Mesothelial cell of epicardium (in vitro differentiated cells): ENCODE data around the gene CXADR. TPM values are rescaled to one million over a fixed set of nuclear protein-coding genes. Genes with fewer than 3 reads are reported as not detected.
"Not testable (repeated sequence)": the region's sequence is repeated elsewhere in the genome, so short reads cannot be mapped to it uniquely, and the experiment has no call there.

Experiments
- DNase-seq, 2 experiments: peaks; one replicate each; pipeline ENCODE4 v3.0.0; 2021; ENCODE audit warnings: low spot score in 2 of 2; ENCODE audit not compliant: unreplicated experiment in 2 of 2
- H3K27ac Mint-ChIP-seq: 2 replicates; pipeline ENCODE4 v1.8.0; 2021; ENCODE audit warnings: mixed read lengths
- H3K27me3 Mint-ChIP-seq: 2 replicates; pipeline ENCODE4 v1.8.0; 2021; ENCODE audit warnings: low read depth, mixed read lengths
- H3K36me3 Mint-ChIP-seq: 2 replicates; pipeline ENCODE4 v1.8.0; 2021; ENCODE audit warnings: mixed read lengths
- H3K4me1 Mint-ChIP-seq: 2 replicates; pipeline ENCODE4 v1.8.0; 2021; ENCODE audit warnings: mixed read lengths
- H3K4me3 Mint-ChIP-seq: 2 replicates; pipeline ENCODE4 v1.8.0; 2021; ENCODE audit warnings: mild to moderate bottlenecking, moderate library complexity, mixed read lengths
- H3K9me3 Mint-ChIP-seq: 2 replicates; pipeline ENCODE4 v1.8.0; 2021; ENCODE audit warnings: mixed read lengths
- CTCF ChIP-seq: fragments of 200-600 bp; sonication (generic); IDR thresholded peaks from one replicate; pipeline ENCODE4 v1.5.0; 2021; ENCODE audit warnings: antibody characterized with exemption; ENCODE audit not compliant: unreplicated experiment
- total RNA-seq: library from RNA; stranded (reverse); gene quantifications from 3 replicates; pipeline ENCODE4 v1.2.1, GENCODE V29; 2021

Gene CXADR
- total RNA-seq, 1 donor from 2014 or later = 37.5 TPM

- peaks cover 1% of the 10 kb centered on the region for H3K36me3 Mint-ChIP-seq
- H3K4me1 Mint-ChIP-seq = peaks cover 6% of the 10 kb centered on the region
- H3K27ac Mint-ChIP-seq = no peak overlapping the region
Measured at GRCh38 chr21:17519965-17520609, 7.2 kb downstream of the CXADR start.

GRCh38 chr21:17523007-17523451 is 10.2 kb downstream of the CXADR start:
- H3K4me1 Mint-ChIP-seq = peaks cover 26% of the 10 kb centered on the region
- no peak overlapping the region for H3K4me3 Mint-ChIP-seq
- peaks cover 1% of the 10 kb centered on the region for H3K36me3 Mint-ChIP-seq
- no peaks in the 10 kb centered on the region for H3K27me3 Mint-ChIP-seq
- no peaks in the 10 kb centered on the region for H3K9me3 Mint-ChIP-seq
- DNase-seq = no peak
- no peak overlapping the region for H3K27ac Mint-ChIP-seq
- TF ChIP-seq CTCF = no peak

More at GRCh38 chr21:17519965-17520609, 7.2 kb downstream of the CXADR start:
- DNase-seq = no peak
- no peak for TF ChIP-seq CTCF
- Mint-ChIP-seq H3K4me3 (no peak overlapping the region), H3K27me3 (no peaks in the 10 kb centered on the region), H3K9me3 (no peaks in the 10 kb centered on the region)

GRCh38 chr21:17523979-17524494 is 11.2 kb downstream of the CXADR start:
- not testable (repeated sequence) for H3K4me3 Mint-ChIP-seq, H3K36me3 Mint-ChIP-seq, DNase-seq, H3K9me3 Mint-ChIP-seq, H3K27ac Mint-ChIP-seq, H3K27me3 Mint-ChIP-seq
- H3K4me1 Mint-ChIP-seq = peaks cover 29% of the 10 kb centered on the region

GRCh38 chr21:17524635-17525034 is 11.8 kb downstream of the CXADR start:
- TF ChIP-seq CTCF = no peak
- no peak for DNase-seq
- Mint-ChIP-seq H3K36me3 (peaks cover 1% of the 10 kb centered on the region), H3K9me3 (no peaks in the 10 kb centered on the region), H3K27me3 (no peaks in the 10 kb centered on the region), H3K4me3 (no peak overlapping the region), H3K4me1 (peaks cover 29% of the 10 kb centered on the region), H3K27ac (peak overlapping the region; percentile 7)

- peaks cover 1% of the 10 kb centered on the region for H3K36me3 Mint-ChIP-seq
- no peak for DNase-seq
- peaks cover 24% of the 10 kb centered on the region for H3K4me1 Mint-ChIP-seq
- H3K27ac Mint-ChIP-seq = peak overlapping the region; percentile 93
- no peaks in the 10 kb centered on the region for H3K9me3 Mint-ChIP-seq
- no peak overlapping the region for H3K4me3 Mint-ChIP-seq
- no peaks in the 10 kb centered on the region for H3K27me3 Mint-ChIP-seq
- TF ChIP-seq CTCF = no peak
Measured at GRCh38 chr21:17526776-17527175, 13.9 kb downstream of the CXADR start.

- Mint-ChIP-seq H3K4me1 (peaks cover 25% of the 10 kb centered on the region), H3K36me3 (peaks cover 1% of the 10 kb centered on the region), H3K27me3 (no peaks in the 10 kb centered on the region), H3K4me3 (no peak overlapping the region), H3K27ac (peak overlapping the region; percentile 93), H3K9me3 (no peaks in the 10 kb centered on the region)
- TF ChIP-seq CTCF = no peak
- no peak for DNase-seq
Measured at GRCh38 chr21:17527240-17527639, 14.4 kb downstream of the CXADR start.
